ENCODE data around the gene SH3RF2. TPM values are rescaled to one million over a fixed set of nuclear protein-coding genes. Genes with fewer than 3 reads are reported as not detected.

SH3RF2 gene
- total RNA-seq, 1 donor from 2014 or later, result not detected

DNA sequence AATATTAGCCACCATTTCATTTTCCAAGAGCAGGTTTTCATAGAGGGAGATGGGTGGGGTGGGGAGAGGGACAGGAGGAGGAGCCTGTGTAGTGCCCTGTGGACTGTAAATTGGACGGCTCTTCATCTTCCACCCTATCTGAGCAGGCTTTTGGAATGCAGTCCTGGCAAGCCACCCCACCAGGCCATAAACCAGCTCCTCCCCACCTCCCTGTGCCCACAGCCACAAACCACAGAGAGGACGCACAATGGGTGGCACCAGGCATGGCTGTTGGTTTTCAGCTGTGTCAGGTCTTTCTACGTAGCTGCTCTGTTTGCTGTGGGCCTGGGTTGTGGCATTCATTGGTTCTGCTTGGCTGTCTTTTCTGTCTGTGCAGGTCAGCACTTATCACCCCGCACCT is 111.0 kb downstream of the SH3RF2 start:
- TF ChIP-seq, protein P1, sequence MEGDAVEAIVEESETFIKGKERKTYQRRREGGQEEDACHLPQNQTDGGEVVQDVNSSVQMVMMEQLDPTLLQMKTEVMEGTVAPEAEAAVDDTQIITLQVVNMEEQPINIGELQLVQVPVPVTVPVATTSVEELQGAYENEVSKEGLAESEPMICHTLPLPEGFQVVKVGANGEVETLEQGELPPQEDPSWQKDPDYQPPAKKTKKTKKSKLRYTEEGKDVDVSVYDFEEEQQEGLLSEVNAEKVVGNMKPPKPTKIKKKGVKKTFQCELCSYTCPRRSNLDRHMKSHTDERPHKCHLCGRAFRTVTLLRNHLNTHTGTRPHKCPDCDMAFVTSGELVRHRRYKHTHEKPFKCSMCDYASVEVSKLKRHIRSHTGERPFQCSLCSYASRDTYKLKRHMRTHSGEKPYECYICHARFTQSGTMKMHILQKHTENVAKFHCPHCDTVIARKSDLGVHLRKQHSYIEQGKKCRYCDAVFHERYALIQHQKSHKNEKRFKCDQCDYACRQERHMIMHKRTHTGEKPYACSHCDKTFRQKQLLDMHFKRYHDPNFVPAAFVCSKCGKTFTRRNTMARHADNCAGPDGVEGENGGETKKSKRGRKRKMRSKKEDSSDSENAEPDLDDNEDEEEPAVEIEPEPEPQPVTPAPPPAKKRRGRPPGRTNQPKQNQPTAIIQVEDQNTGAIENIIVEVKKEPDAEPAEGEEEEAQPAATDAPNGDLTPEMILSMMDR (IDR thresholded peaks at IDR 0.05; ENCODE audit: partially characterized antibody, unreplicated experiment), result no peak
- Mint-ChIP-seq H3K36me3 (ENCODE audit: unreplicated experiment) (no peaks in the 10 kb centered on the region), H3K27me3 (ENCODE audit: unreplicated experiment) (no peaks in the 10 kb centered on the region), H3K9me3 (ENCODE audit: unreplicated experiment) (no peaks in the 10 kb centered on the region), H3K27ac (ENCODE audit: unreplicated experiment) (no peak overlapping the region), H3K4me3 (ENCODE audit: unreplicated experiment) (no peak overlapping the region), H3K4me1 (ENCODE audit: low read depth, unreplicated experiment) (no peaks in the 10 kb centered on the region)
- no peak for DNase-seq

DNA sequence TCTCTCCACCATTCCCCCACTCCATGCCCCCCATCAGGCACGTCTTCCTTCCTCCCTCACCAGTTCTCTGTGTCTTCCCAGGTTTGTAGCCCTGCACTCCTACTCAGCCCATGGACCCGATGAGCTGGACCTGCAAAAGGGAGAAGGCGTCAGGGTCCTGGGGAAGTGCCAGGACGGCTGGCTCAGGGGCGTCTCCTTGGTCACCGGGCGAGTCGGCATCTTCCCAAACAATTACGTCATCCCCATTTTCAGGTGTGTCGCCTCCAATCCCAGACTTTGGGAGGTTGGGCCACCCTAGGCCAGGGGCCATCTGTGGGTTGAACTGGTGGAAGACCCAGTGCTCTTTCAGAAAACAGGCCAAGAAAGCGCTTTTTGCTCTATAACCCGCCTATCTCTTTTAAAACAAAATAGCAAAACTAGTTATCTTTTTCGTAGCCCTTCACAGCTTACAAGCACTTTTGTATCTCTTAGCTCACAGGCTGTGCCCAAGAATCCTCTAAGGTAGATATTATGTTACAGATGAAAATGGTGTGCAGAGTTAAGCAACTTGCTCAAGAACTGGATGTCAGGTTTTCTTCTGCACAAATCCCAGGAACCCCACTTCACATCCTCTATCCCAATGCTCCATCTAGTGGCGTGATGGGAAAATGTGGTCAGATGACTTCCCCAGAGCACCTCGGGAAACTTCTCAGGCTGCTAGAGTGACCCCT is 112.8 kb downstream of the SH3RF2 start:
- DNase-seq, result peak; percentile 64
- Mint-ChIP-seq H3K9me3 (ENCODE audit: unreplicated experiment) (no peaks in the 10 kb centered on the region), H3K4me3 (ENCODE audit: unreplicated experiment) (no peak overlapping the region), H3K36me3 (ENCODE audit: unreplicated experiment) (no peaks in the 10 kb centered on the region), H3K27me3 (ENCODE audit: unreplicated experiment) (no peaks in the 10 kb centered on the region), H3K4me1 (ENCODE audit: low read depth, unreplicated experiment) (no peaks in the 10 kb centered on the region), H3K27ac (ENCODE audit: unreplicated experiment) (no peak overlapping the region)
- TF ChIP-seq, protein P1 (IDR thresholded peaks at IDR 0.05; ENCODE audit: partially characterized antibody, unreplicated experiment), result peak; percentile 61

DNA sequence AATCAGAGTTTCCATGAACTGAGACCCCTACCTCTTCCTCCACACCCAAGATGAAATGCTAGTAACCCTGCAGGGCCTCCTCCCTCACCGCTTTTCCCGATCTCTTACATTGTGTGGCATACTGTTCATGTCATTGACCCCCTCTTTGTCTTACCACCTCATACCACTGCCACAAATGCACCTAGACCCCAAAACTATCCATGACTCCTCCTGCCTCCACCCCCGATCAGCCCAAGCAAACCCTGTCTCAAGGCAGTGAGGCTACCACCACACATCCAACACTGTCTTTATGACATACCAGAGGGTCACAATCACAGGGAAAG is 113.3 kb downstream of the SH3RF2 start:
- DNase-seq, result no peak
- Mint-ChIP-seq H3K27me3 (ENCODE audit: unreplicated experiment) (no peaks in the 10 kb centered on the region), H3K4me1 (ENCODE audit: low read depth, unreplicated experiment) (peaks cover 3% of the 10 kb centered on the region), H3K36me3 (ENCODE audit: unreplicated experiment) (no peaks in the 10 kb centered on the region), H3K9me3 (ENCODE audit: unreplicated experiment) (no peaks in the 10 kb centered on the region), H3K27ac (ENCODE audit: unreplicated experiment) (no peak overlapping the region), H3K4me3 (ENCODE audit: unreplicated experiment) (no peak overlapping the region)
- TF ChIP-seq, protein P1 (IDR thresholded peaks at IDR 0.05; ENCODE audit: partially characterized antibody, unreplicated experiment), result no peak

DNA sequence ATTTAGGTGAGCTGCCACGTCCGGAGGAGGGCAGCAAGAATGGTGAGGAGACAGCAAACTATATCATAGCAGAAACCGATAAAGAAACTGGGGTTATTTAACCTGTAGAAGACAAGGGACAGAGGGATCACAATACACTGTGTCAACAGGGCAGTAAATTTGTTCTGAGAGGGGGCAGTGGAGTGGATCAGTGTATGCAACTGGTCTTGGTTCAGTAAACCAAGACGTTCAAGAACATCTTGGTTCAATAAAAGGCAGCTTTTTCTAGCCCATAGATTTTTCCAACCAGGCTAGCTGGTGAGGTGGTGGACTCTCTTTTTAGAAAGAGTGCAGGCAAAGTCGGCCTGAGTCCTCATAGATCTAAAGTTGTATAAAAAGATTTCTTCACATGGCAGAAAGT is 113.7 kb downstream of the SH3RF2 start:
- Mint-ChIP-seq H3K9me3 (ENCODE audit: unreplicated experiment) (no peaks in the 10 kb centered on the region), H3K27ac (ENCODE audit: unreplicated experiment) (no peak overlapping the region), H3K4me3 (ENCODE audit: unreplicated experiment) (no peak overlapping the region), H3K36me3 (ENCODE audit: unreplicated experiment) (no peaks in the 10 kb centered on the region), H3K27me3 (ENCODE audit: unreplicated experiment) (no peaks in the 10 kb centered on the region), H3K4me1 (ENCODE audit: low read depth, unreplicated experiment) (peaks cover 5% of the 10 kb centered on the region)
- no peak for DNase-seq
- TF ChIP-seq, protein P1 (IDR thresholded peaks at IDR 0.05; ENCODE audit: partially characterized antibody, unreplicated experiment), result no peak

DNA sequence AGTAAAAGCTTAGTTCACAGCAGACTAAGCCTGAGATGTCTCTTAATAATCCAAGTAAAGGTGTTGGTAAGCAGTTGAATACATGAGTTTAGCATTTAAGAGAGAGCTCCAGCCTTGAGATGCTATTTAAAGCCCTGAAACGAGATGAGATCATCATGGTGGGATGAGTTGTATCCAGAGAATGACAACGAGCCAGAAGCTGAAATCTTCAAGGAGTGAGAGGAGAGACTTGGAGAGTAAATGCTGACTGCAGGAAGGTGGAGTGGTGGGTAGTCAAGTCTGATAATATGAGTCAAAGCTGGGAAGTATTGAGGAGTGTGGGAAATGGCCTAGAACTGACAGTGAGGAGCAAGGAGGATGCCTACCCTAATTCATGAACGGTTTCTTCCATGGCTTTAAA is 115.3 kb downstream of the SH3RF2 start:
- no peak for DNase-seq
- no peak overlapping the region for H3K27ac Mint-ChIP-seq (ENCODE audit: unreplicated experiment)
- H3K36me3 Mint-ChIP-seq (ENCODE audit: unreplicated experiment), result no peaks in the 10 kb centered on the region
- H3K4me1 Mint-ChIP-seq (ENCODE audit: low read depth, unreplicated experiment), result peaks cover 5% of the 10 kb centered on the region
- H3K27me3 Mint-ChIP-seq (ENCODE audit: unreplicated experiment), result no peaks in the 10 kb centered on the region
- TF ChIP-seq, protein P1 (IDR thresholded peaks at IDR 0.05; ENCODE audit: partially characterized antibody, unreplicated experiment), result no peak
- H3K4me3 Mint-ChIP-seq (ENCODE audit: unreplicated experiment), result no peak overlapping the region
- no peaks in the 10 kb centered on the region for H3K9me3 Mint-ChIP-seq (ENCODE audit: unreplicated experiment)

All from glutamatergic neuron (in vitro differentiated cells).